ENCODE measurements around the gene RNF212.

Gene RNF212

GRCh38 chr4:1087371-1087770, 26.0 kb downstream of the RNF212 start:
- intact Hi-C loops (cut with DNase I; ENCODE audit: low total_unique reads): no loop called here
- no peaks in the 10 kb centered on the region for H3K36me3 ChIP-seq
- peaks cover 0 to 26% of the 10 kb centered on the region in 2 donors for H3K27me3 ChIP-seq
- H3K9me3 ChIP-seq: peaks cover 0 to 4% (median 0%) of the 10 kb centered on the region in 3 donors
- H3K27ac ChIP-seq: no peak overlapping the region
- TF ChIP-seq CTCF (IDR thresholded peaks at IDR 0.05): no peak
- no peaks in the 10 kb centered on the region for H3K4me1 ChIP-seq
- DNase-seq: no peak
- H3K4me3 ChIP-seq: no peak overlapping the region

- no peaks in the 10 kb centered on the region for H3K36me3 ChIP-seq
- H3K4me1 ChIP-seq: peaks cover 0 to 4% (median 0%) of the 10 kb centered on the region in 4 donors
- no peak overlapping the region for H3K27ac ChIP-seq
- intact Hi-C loops (cut with DNase I; ENCODE audit: low total_unique reads): no loop called here
- H3K9me3 ChIP-seq: peaks cover 0 to 4% (median 0%) of the 10 kb centered on the region in 3 donors
- no peak overlapping the region for H3K4me3 ChIP-seq
- peaks cover 0 to 28% of the 10 kb centered on the region in 2 donors for H3K27me3 ChIP-seq
- TF ChIP-seq CTCF (IDR thresholded peaks at IDR 0.05): no peak
- DNase-seq: no peak
Observed at GRCh38 chr4:1086011-1086410, 27.4 kb downstream of the RNF212 start.

- Histone ChIP-seq H3K36me3 (no peaks in the 10 kb centered on the region), H3K9me3 (peaks cover 0 to 4% (median 0%) of the 10 kb centered on the region in 3 donors), H3K27me3 (peaks cover 0 to 33% of the 10 kb centered on the region in 2 donors), H3K4me1 (peaks cover 0 to 4% (median 0%) of the 10 kb centered on the region in 4 donors), H3K27ac (no peak overlapping the region), H3K4me3 (no peak overlapping the region)
- no peak for TF ChIP-seq CTCF (IDR thresholded peaks at IDR 0.05)
- no peak for DNase-seq
- intact Hi-C loops (cut with DNase I; ENCODE audit: low total_unique reads): no loop called here
Observed at GRCh38 chr4:1085404-1085799, 28.0 kb downstream of the RNF212 start.

GRCh38 chr4:1084796-1085403, 28.5 kb downstream of the RNF212 start:
- Histone ChIP-seq H3K27me3 (peaks cover 0 to 38% of the 10 kb centered on the region in 2 donors), H3K4me3 (no peak overlapping the region), H3K27ac (no peak overlapping the region), H3K4me1 (peaks cover 0 to 4% (median 0%) of the 10 kb centered on the region in 4 donors), H3K36me3 (no peaks in the 10 kb centered on the region), H3K9me3 (peaks cover 0 to 4% (median 0%) of the 10 kb centered on the region in 3 donors)
- no peak for TF ChIP-seq CTCF (IDR thresholded peaks at IDR 0.05)
- DNase-seq: no peak
- intact Hi-C loops (cut with DNase I; ENCODE audit: low total_unique reads): no loop called here

- intact Hi-C loops (cut with DNase I; ENCODE audit: low total_unique reads): no loop called here
- no peak for DNase-seq
- H3K27ac ChIP-seq: no peak overlapping the region
- H3K9me3 ChIP-seq: peaks cover 0 to 4% (median 0%) of the 10 kb centered on the region in 3 donors
- no peak for TF ChIP-seq CTCF (IDR thresholded peaks at IDR 0.05)
- H3K27me3 ChIP-seq: peaks cover 0 to 39% of the 10 kb centered on the region in 2 donors
- H3K36me3 ChIP-seq: no peaks in the 10 kb centered on the region
- no peak overlapping the region for H3K4me3 ChIP-seq
- H3K4me1 ChIP-seq: peaks cover 0 to 4% (median 0%) of the 10 kb centered on the region in 4 donors
Observed at GRCh38 chr4:1084394-1084793, 29.0 kb downstream of the RNF212 start.
